ENCODE measurements around the gene CEBPA. TPM values are rescaled to one million over a fixed set of nuclear protein-coding genes. Genes with fewer than 3 reads are reported as not detected.

CEBPA gene
- 0.86 and 1.2 TPM in 2 replicates for total RNA-seq

DNA sequence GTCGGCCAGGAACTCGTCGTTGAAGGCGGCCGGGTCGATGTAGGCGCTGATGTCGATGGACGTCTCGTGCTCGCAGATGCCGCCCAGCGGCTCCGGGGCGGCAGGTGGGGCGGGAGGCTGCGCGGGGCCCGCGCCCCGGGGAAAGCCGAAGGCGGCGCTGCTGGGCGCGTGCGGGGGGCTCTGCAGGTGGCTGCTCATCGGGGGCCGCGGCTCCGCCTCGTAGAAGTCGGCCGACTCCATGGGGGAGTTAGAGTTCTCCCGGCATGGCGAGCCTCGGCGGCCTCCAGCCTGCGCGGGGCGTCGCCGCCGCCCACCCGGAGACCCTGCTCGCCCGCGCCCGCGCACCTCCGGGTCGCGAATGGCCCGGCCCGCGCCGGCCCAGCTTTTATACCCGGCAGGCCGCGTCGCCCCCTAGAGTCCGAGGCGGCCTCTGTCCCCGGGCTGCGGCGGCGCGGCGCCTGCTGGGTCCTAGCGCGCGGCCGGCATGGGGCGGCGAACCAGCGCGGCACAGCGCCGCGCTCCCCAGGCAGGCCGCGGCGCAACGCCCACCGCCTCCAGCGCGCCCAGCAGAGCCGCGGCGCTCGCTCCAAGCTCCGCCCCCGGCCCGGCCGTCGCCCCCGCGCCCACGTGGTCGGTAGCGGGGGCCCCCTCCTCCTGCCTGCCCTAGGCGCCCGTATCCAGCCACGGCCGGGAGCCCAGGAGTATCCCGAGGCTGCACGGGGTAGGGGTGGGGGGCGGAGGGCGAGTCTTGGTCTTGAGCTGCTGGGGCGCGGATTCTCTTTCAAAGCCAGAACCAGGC is at the start of gene CEBPA:
TSS of gene CEBPA (minus strand) at position 360 of the 799 bp plus-strand sequence. CDS start at position 240, 120 bp downstream.

Other genes with a start within 250 kb of the CEBPA start
- 2.8 and 2.9 TPM in 2 replicates for gene RHPN2, start 237.6 kb downstream of the CEBPA start, total RNA-seq
- 3.9 and 4.8 TPM in 2 replicates for gene GPATCH1, start 221.4 kb downstream of the CEBPA start, total RNA-seq
- gene WDR88, start 170.4 kb downstream of the CEBPA start, total RNA-seq, result not detected in 2 replicates
- 14.2 and 15.1 TPM in 2 replicates for gene LRP3, start 108.2 kb downstream of the CEBPA start, total RNA-seq
- gene SLC7A10, start 76.7 kb downstream of the CEBPA start, total RNA-seq, result not detected in 2 replicates
- 34.1 and 41.1 TPM in 2 replicates for gene CEBPG, start 71.2 kb upstream of the CEBPA start, total RNA-seq
- gene PEPD, start 219.3 kb upstream of the CEBPA start, total RNA-seq, result 24.1 and 29.2 TPM in 2 replicates